Endothelial cell of umbilical vein (primary cell): ENCODE measurements around the gene MYCBP2. TPM values are rescaled to one million over a fixed set of nuclear protein-coding genes. Genes with fewer than 3 reads are reported as not detected.
A peak's percentile ranks its signal among the peaks of the same experiment; 100 is the strongest.

ENCODE experiments used
- BruUV-seq: library from RNA; stranded (reverse); fragments of 400-500 nt; replicated peaks from 2 replicates; lab custom pipeline; 2021; lab: Mats Ljungman, UMichigan
- CTCF ChIA-PET: fragments of 300-600, 350-600 bp; sonication (Branson Sonifier 250); formaldehyde crosslinking; loops from one replicate; lab custom pipeline; 2021; ENCODE audit warnings: antibody characterized with exemption, inconsistent platforms; lab: Charles Lee
- POLR2A ChIA-PET: fragments of 300-600, 350-600 bp; sonication (Branson Sonifier 250); formaldehyde crosslinking; loops from one replicate; lab custom pipeline; 2021; ENCODE audit warnings: antibody characterized with exemption, inconsistent platforms; lab: Charles Lee
- DNase-seq: peaks from one replicate; pipeline ENCODE4 v3.0.0-alpha.2; 2011; ENCODE audit warnings: low read depth, low spot score
- FAIRE-seq: peaks from 2 replicates; lab custom pipeline; 2011; peaks lifted over from hg19 to GRCh38; lab: Jason Lieb, UNC
- H2AFZ ChIP-seq: 2 replicates; pipeline ENCODE4 v1.6.0; 2012; ENCODE audit warnings: low read depth, low read length, control low read depth, inconsistent platforms
- H3K27ac ChIP-seq: 2 replicates; pipeline ENCODE4 v1.5.1; 2011; ENCODE audit warnings: low read depth, mild to moderate bottlenecking, control low read depth, low read length, moderate library complexity; ENCODE audit not compliant: insufficient read depth
- H3K27me3 ChIP-seq, 2 experiments: 2 replicates each; pipeline versions ENCODE4 v1.6.0 to v1.6.1; 2011; ENCODE audit warnings: low read length in 2 of 2, mixed read lengths in 1 of 2; ENCODE audit not compliant: control insufficient read depth in 2 of 2, insufficient read depth in 2 of 2
- H3K36me3 ChIP-seq, 2 experiments: 2 replicates in 1 of 2; 3 replicates in 1 of 2; pipeline ENCODE4 v1.5.1; 2011; ENCODE audit warnings: low read length in 2 of 2, mild to moderate bottlenecking in 1 of 2, moderate library complexity in 1 of 2; ENCODE audit not compliant: control insufficient read depth in 2 of 2, insufficient read depth in 2 of 2; ENCODE audit errors: extremely low read depth in 1 of 2
- H3K4me1 ChIP-seq: 3 replicates; pipeline ENCODE4 v1.5.1; 2011; ENCODE audit warnings: mild to moderate bottlenecking, low read length; ENCODE audit not compliant: control insufficient read depth, insufficient read depth; ENCODE audit errors: extremely low read depth
- H3K4me2 ChIP-seq: 2 replicates; pipeline ENCODE4 v1.6.1; 2011; ENCODE audit warnings: low read length, control low read depth, mixed read lengths; ENCODE audit not compliant: insufficient read depth
- H3K4me3 ChIP-seq, 3 experiments: fragments of 200-600 bp in 1 of 3; sonication (generic), shearing (Covaris generic) in 1 of 3; replicated peaks in 1 of 3; 2 replicates each; pipeline ENCODE4 v1.5.1; 2011 to 2016; ENCODE audit warnings: control low read depth in 3 of 3, low read length in 3 of 3, mild to moderate bottlenecking in 2 of 3, inconsistent platforms in 1 of 3, low read depth in 1 of 3, moderate library complexity in 1 of 3; ENCODE audit not compliant: insufficient read depth in 1 of 3
- H3K79me2 ChIP-seq: 2 replicates; pipeline ENCODE4 v1.6.0; 2012; ENCODE audit warnings: low read length, inconsistent platforms; ENCODE audit not compliant: control insufficient read depth, insufficient read depth
- H3K9ac ChIP-seq: replicated peaks from 2 replicates; pipeline ENCODE3; 2011; ENCODE audit warnings: low read length, control low read depth; ENCODE audit not compliant: insufficient read depth; ENCODE audit errors: extremely low read depth
- H3K9me1 ChIP-seq: replicated peaks from 3 replicates; pipeline ENCODE4 v1.6.0; 2011; ENCODE audit warnings: mild to moderate bottlenecking, low read length; ENCODE audit not compliant: control insufficient read depth, insufficient read depth; ENCODE audit errors: extremely low read depth
- H3K9me3 ChIP-seq: replicated peaks from 2 replicates; pipeline ENCODE4 v1.5.1; 2012; ENCODE audit warnings: low read length, inconsistent platforms; ENCODE audit not compliant: control insufficient read depth, insufficient read depth
- H4K20me1 ChIP-seq: replicated peaks from 2 replicates; pipeline ENCODE3; 2011; ENCODE audit warnings: mild to moderate bottlenecking, low read length; ENCODE audit not compliant: control insufficient read depth, insufficient read depth; ENCODE audit errors: extremely low read depth
- EZH2 ChIP-seq: IDR thresholded peaks from 2 replicates; pipeline ENCODE4 v1.6.1; 2012; ENCODE audit warnings: borderline replicate concordance, low read depth, mild to moderate bottlenecking, moderate library complexity, low read length, inconsistent platforms; ENCODE audit not compliant: severe bottlenecking
- FOS ChIP-seq: IDR thresholded peaks from 2 replicates; pipeline ENCODE4 v1.6.1; 2011; ENCODE audit warnings: mild to moderate bottlenecking, low read length, moderate library complexity, borderline replicate concordance; ENCODE audit not compliant: insufficient read depth
- GATA2 ChIP-seq: IDR thresholded peaks from 2 replicates; pipeline ENCODE4 v1.7.0; 2011; ENCODE audit warnings: low read depth, mild to moderate bottlenecking, moderate library complexity, mixed read lengths, low read length; ENCODE audit not compliant: insufficient read length, insufficient read depth
- JUN ChIP-seq: IDR thresholded peaks from 2 replicates; pipeline ENCODE4 v1.6.1; 2011; ENCODE audit warnings: borderline replicate concordance, low read depth; ENCODE audit not compliant: insufficient read length, insufficient read depth
- MAX ChIP-seq: IDR thresholded peaks from 2 replicates; pipeline ENCODE4 v1.6.1; 2011; ENCODE audit not compliant: insufficient read depth, insufficient read length
- MYC ChIP-seq: IDR thresholded peaks from one replicate; pipeline ENCODE4 v1.6.1; 2011; ENCODE audit warnings: mild to moderate bottlenecking, low read depth, low read length
- POLR2A ChIP-seq: IDR thresholded peaks from 2 replicates; pipeline ENCODE4 v1.6.1; 2012; ENCODE audit warnings: low read depth, mild to moderate bottlenecking, control low read depth, low read length
- POLR2AphosphoS5 ChIP-seq: IDR thresholded peaks from 2 replicates; pipeline ENCODE4 v1.6.1; 2012; ENCODE audit warnings: low read depth, mild to moderate bottlenecking, control low read depth, low read length, moderate library complexity; ENCODE audit not compliant: insufficient read depth
- dilution Hi-C: fragments of 300-500 bp; cut with MboI; formaldehyde crosslinking; loops from one replicate; pipeline ENCODE4 v1.15.0; 2019; ENCODE audit warnings: low sequenced_read_pairs; ENCODE audit not compliant: extremely low pct_ligation_motif_present
- intact Hi-C: fragments of 100-400 bp; cut with micrococcal nuclease; formaldehyde crosslinking; loops from one replicate; pipeline ENCODE4 v1.10.0; 2022
- polyA plus RNA-seq, 4 experiments: library from polyadenylated mRNA; depleted of rRNA in 3 of 4; stranded (reverse) in 3 of 4; unstranded in 1 of 4; fragments of >200 nt; gene quantifications; 2 replicates each; pipeline versions ENCODE4 v1.2.1 to v1.2.3, GENCODE V29; 2011 to 2012; ENCODE audit warnings: missing spikeins in 1 of 4
- total RNA-seq: library from RNA; stranded (reverse); gene quantifications from 2 replicates; pipeline ENCODE4 v1.2.3, GENCODE V29; 2021
- TF ChIP-seq, protein P1 (sequence below), 2 donors: IDR thresholded peaks; 1 replicate in 1 of 2; 2 replicates in 1 of 2; pipeline ENCODE4 v1.5.1; 2011; ENCODE audit warnings: low read length in 2 of 2, mild to moderate bottlenecking in 2 of 2, moderate library complexity in 2 of 2, control low read depth in 1 of 2, inconsistent platforms in 1 of 2, low read depth in 1 of 2; ENCODE audit not compliant: insufficient read depth in 1 of 2; ENCODE audit errors: extremely low read depth in 1 of 2

Gene MYCBP2
- total and polyA plus RNA-seq, 2 donors (not counting 3 experiments of a cell fraction or from before 2014, with no cell fraction given): 30.5 to 89.8 TPM

- ChIA-PET CTCF (interaction anchor here (1.1 kb wide), 1 partner anchor 450 kb away, joined by 4 read pairs; no protein-coding TSS in a partner anchor), POLR2A (no interaction called here)
- peaks cover 34% of the 10 kb centered on the region for H3K79me2 ChIP-seq
- H3K4me2 ChIP-seq: peak overlapping the region; percentile 16
- peak overlapping the region; percentile 76 for H3K27ac ChIP-seq
- H3K36me3 ChIP-seq: no peaks in the 10 kb centered on the region
- peak; percentile 29 for TF ChIP-seq JUN
- TF ChIP-seq MYC: no peak
- TF ChIP-seq EZH2: no peak
- no peak for TF ChIP-seq FOS
- dilution Hi-C loops (no loop called here), intact Hi-C loops (loop anchor here (10.0 kb wide), 1 partner anchor 537 kb away; no protein-coding TSS in a partner anchor)
- H4K20me1 ChIP-seq: peaks cover 4% of the 10 kb centered on the region
- H3K9me1 ChIP-seq: no peaks in the 10 kb centered on the region
- peak; percentile 39 for DNase-seq
- peak; percentile 21 for FAIRE-seq
- no TSS peak for BruUV-seq
- H3K9ac ChIP-seq: no peak overlapping the region
- peak overlapping the region in 1 of 3 experiments; percentile 76 for H3K4me3 ChIP-seq
- H3K27me3 ChIP-seq: no peaks in the 10 kb centered on the region
- H3K9me3 ChIP-seq: no peaks in the 10 kb centered on the region
- peaks cover 25% of the 10 kb centered on the region for H3K4me1 ChIP-seq
- peak overlapping the region; percentile 99 for H2AFZ ChIP-seq
Observed at GRCh38 chr13:77028202-77028601, 298.7 kb downstream of the MYCBP2 start.

DNA sequence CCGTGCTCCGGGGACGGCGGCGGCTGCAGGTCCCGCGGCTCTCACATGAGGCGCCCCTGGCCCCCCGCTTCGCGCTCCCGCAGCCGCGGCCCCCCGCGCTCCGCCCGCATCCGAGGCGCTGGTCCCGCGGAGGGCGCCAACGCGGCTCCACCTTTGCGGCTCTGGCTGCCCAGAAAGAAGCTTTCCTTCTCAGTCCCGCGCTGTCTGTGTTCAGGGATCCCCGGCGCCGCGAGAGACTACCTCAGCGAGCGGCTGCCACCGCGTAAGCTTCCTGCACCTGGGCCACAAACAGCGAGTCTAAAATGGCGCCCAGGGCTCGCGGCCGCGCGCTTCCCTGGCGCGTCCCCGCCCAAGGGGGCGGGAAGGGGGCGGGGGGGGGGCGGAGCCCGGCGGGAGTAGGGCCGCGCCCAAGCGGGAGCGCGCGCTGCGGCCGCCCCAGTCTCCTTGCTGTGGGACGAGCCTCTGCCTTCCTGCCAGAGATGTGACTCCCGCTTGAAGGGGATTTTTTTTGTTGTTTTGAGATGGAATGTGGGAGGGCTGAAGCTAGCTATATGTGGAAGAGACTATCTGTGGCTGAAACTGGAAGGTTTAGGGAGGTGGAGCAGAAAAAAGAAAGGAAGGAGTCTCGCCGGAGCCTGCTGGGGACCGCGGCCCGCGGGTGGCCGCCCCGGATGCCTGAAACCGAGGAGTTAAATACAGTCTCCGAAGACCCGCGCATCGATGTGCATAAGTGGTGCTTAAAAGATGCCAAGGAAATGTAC is 299.9 kb downstream of the MYCBP2 start, which contains the start of gene FBXL3:
FBXL3 (minus strand) TSS at position 299 of the 761 bp plus-strand sequence. CDS start 5,299 bp downstream, outside the sequence.
- TF ChIP-seq MYC (no peak), MAX (no peak), POLR2A (no peak), EZH2 (no peak), GATA2 (no peak), FOS (no peak), POLR2AphosphoS5 (no peak), JUN (no peak)
- TF ChIP-seq, protein P1, sequence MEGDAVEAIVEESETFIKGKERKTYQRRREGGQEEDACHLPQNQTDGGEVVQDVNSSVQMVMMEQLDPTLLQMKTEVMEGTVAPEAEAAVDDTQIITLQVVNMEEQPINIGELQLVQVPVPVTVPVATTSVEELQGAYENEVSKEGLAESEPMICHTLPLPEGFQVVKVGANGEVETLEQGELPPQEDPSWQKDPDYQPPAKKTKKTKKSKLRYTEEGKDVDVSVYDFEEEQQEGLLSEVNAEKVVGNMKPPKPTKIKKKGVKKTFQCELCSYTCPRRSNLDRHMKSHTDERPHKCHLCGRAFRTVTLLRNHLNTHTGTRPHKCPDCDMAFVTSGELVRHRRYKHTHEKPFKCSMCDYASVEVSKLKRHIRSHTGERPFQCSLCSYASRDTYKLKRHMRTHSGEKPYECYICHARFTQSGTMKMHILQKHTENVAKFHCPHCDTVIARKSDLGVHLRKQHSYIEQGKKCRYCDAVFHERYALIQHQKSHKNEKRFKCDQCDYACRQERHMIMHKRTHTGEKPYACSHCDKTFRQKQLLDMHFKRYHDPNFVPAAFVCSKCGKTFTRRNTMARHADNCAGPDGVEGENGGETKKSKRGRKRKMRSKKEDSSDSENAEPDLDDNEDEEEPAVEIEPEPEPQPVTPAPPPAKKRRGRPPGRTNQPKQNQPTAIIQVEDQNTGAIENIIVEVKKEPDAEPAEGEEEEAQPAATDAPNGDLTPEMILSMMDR (IDR thresholded peaks at IDR 0.05; ENCODE audit: extremely low read depth in 1 of 2, insufficient read depth in 1 of 2, low read depth in 1 of 2, low read length in 2 of 2): no peak
- dilution Hi-C loops (no loop called here), intact Hi-C loops (loop anchor here (1.0 to 10.0 kb wide), 7 partner anchors 35 to 672 kb away; partner anchors contain the start of genes CLN5 and MYCBP2)
- Histone ChIP-seq H3K36me3 (no peaks in the 10 kb centered on the region), H3K27ac (peak within 1 kb of the TSS; percentile 87), H3K79me2 (peaks cover 46% of the 10 kb centered on the region), H4K20me1 (peaks cover 9% of the 10 kb centered on the region), H3K9me1 (no peaks in the 10 kb centered on the region), H3K9me3 (no peaks in the 10 kb centered on the region), H3K4me3 (peak within 1 kb of the TSS; percentile 79 to 94 (median 80)), H3K9ac (peak within 1 kb of the TSS; percentile 96), H2AFZ (peak within 1 kb of the TSS; percentile 99), H3K27me3 (no peaks in the 10 kb centered on the region), H3K4me1 (peaks cover 33% of the 10 kb centered on the region), H3K4me2 (peak within 1 kb of the TSS; percentile 93)
- DNase-seq: peak; percentile 73
- peak; percentile 59 for FAIRE-seq
- CTCF ChIA-PET: interaction anchor here (0.5 to 1.6 kb wide), 4 partner anchors 15 to 1331 kb away, joined by 3 to 10 read pairs (median 4); no protein-coding TSS in a partner anchor
- BruUV-seq: TSS peak; percentile 80
- POLR2A ChIA-PET: interaction anchor here (0.6 kb wide), 1 partner anchor 1264 kb away, joined by 3 read pairs; no protein-coding TSS in a partner anchor
